Measurements from ENCODE around the gene TNN. TPM values are rescaled to one million over a fixed set of nuclear protein-coding genes. Genes with fewer than 3 reads are reported as not detected.

TNN gene
- total RNA-seq, 1 experiment from 2014 or later: not detected

- Histone ChIP-seq H3K27ac (ENCODE audit: low read depth, low read length, poor library complexity, severe bottlenecking) (no peak overlapping the region), H3K9me3 (ENCODE audit: low read depth, low read length, poor library complexity, severe bottlenecking) (no peaks in the 10 kb centered on the region), H3K4me1 (ENCODE audit: insufficient read depth, low read length, poor library complexity, severe bottlenecking) (peaks cover 4% of the 10 kb centered on the region), H3K27me3 (replicated peaks; ENCODE audit: insufficient read depth, low read depth, low read length, poor library complexity) (no peaks in the 10 kb centered on the region), H3K4me3 (ENCODE audit: low read depth, low read length, poor library complexity, severe bottlenecking) (no peak overlapping the region), H3K36me3 (ENCODE audit: insufficient read depth, low read length, poor library complexity, severe bottlenecking) (no peaks in the 10 kb centered on the region)
- POLR2A ChIA-PET (ENCODE audit: low non-redundant PET): no interaction called here
- intact Hi-C loops (cut with micrococcal nuclease; ENCODE audit: unreplicated experiment): no loop called here
- no peak for DNase-seq (ENCODE audit: low spot score)
- CTCF ChIA-PET: no interaction called here
- no TSS peak for BruUV-seq (replicated peaks)
- no peak for TF ChIP-seq CTCF (conservative IDR thresholded peaks at IDR 0.05; ENCODE audit: low read depth, low read length)
- no peak for TF ChIP-seq EZH2 (IDR thresholded peaks at IDR 0.05; ENCODE audit: borderline replicate concordance, low read depth, low read length, poor library complexity, severe bottlenecking)
Observed at GRCh38 chr1:175073061-175073460, 5.4 kb downstream of the TNN start.

- ChIA-PET CTCF (no interaction called here), POLR2A (ENCODE audit: low non-redundant PET) (no interaction called here)
- no TSS peak for BruUV-seq (replicated peaks)
Observed at GRCh38 chr1:175073633-175074032, 6.0 kb downstream of the TNN start.

GRCh38 chr1:175075572-175076568 lies 8.2 kb downstream of the TNN start:
- H3K27ac ChIP-seq (ENCODE audit: low read depth, low read length, poor library complexity, severe bottlenecking): no peak overlapping the region
- no peak overlapping the region for H3K4me3 ChIP-seq (ENCODE audit: low read depth, low read length, poor library complexity, severe bottlenecking)
- no peaks in the 10 kb centered on the region for H3K27me3 ChIP-seq (replicated peaks; ENCODE audit: insufficient read depth, low read depth, low read length, poor library complexity)

More at GRCh38 chr1:175073633-175074032, 6.0 kb downstream of the TNN start:
- Histone ChIP-seq H3K9me3 (ENCODE audit: low read depth, low read length, poor library complexity, severe bottlenecking) (no peaks in the 10 kb centered on the region), H3K4me1 (ENCODE audit: insufficient read depth, low read length, poor library complexity, severe bottlenecking) (peaks cover 4% of the 10 kb centered on the region), H3K4me3 (ENCODE audit: low read depth, low read length, poor library complexity, severe bottlenecking) (no peak overlapping the region), H3K27me3 (replicated peaks; ENCODE audit: insufficient read depth, low read depth, low read length, poor library complexity) (no peaks in the 10 kb centered on the region), H3K36me3 (ENCODE audit: insufficient read depth, low read length, poor library complexity, severe bottlenecking) (no peaks in the 10 kb centered on the region), H3K27ac (ENCODE audit: low read depth, low read length, poor library complexity, severe bottlenecking) (no peak overlapping the region)
- no peak for TF ChIP-seq EZH2 (IDR thresholded peaks at IDR 0.05; ENCODE audit: borderline replicate concordance, low read depth, low read length, poor library complexity, severe bottlenecking)
- no peak for TF ChIP-seq CTCF (conservative IDR thresholded peaks at IDR 0.05; ENCODE audit: low read depth, low read length)
- no peak for DNase-seq (ENCODE audit: low spot score)
- intact Hi-C loops (cut with micrococcal nuclease; ENCODE audit: unreplicated experiment): no loop called here

More at GRCh38 chr1:175075572-175076568, 8.2 kb downstream of the TNN start:
- DNase-seq (ENCODE audit: low spot score): no peak
- H3K4me1 ChIP-seq (ENCODE audit: insufficient read depth, low read length, poor library complexity, severe bottlenecking): peaks cover 4% of the 10 kb centered on the region
- no peaks in the 10 kb centered on the region for H3K9me3 ChIP-seq (ENCODE audit: low read depth, low read length, poor library complexity, severe bottlenecking)
- CTCF ChIA-PET: no interaction called here
- POLR2A ChIA-PET (ENCODE audit: low non-redundant PET): no interaction called here
- no TSS peak for BruUV-seq (replicated peaks)
- TF ChIP-seq EZH2 (IDR thresholded peaks at IDR 0.05; ENCODE audit: borderline replicate concordance, low read depth, low read length, poor library complexity, severe bottlenecking) (no peak), CTCF (conservative IDR thresholded peaks at IDR 0.05; ENCODE audit: low read depth, low read length) (no peak)
- H3K36me3 ChIP-seq (ENCODE audit: insufficient read depth, low read length, poor library complexity, severe bottlenecking): no peaks in the 10 kb centered on the region
- intact Hi-C loops (cut with micrococcal nuclease; ENCODE audit: unreplicated experiment): no loop called here

All from A673 (cell line).